ENCODE results near the gene CACNA1C.

Gene CACNA1C

GRCh38 chr12:2629051-2629450, 576.3 kb downstream of the CACNA1C start:
- peaks cover 21% of the 10 kb centered on the region for H3K27me3 ChIP-seq (ENCODE audit: insufficient read depth, poor library complexity, severe bottlenecking)
- H3K4me1 ChIP-seq (ENCODE audit: insufficient read depth, poor library complexity, severe bottlenecking): no peaks in the 10 kb centered on the region
- DNase-seq (ENCODE audit: low spot score) (no peak), ATAC-seq (ENCODE audit: low read depth) (no peak)
- H3K27ac ChIP-seq (ENCODE audit: poor library complexity, severe bottlenecking): no peak overlapping the region
- H3K4me3 ChIP-seq (ENCODE audit: severe bottlenecking): no peak overlapping the region
- H3K36me3 ChIP-seq (ENCODE audit: low read depth): no peaks in the 10 kb centered on the region
- no peaks in the 10 kb centered on the region for H3K9me3 ChIP-seq (ENCODE audit: severe bottlenecking)
- no peak for TF ChIP-seq CTCF (IDR thresholded peaks at IDR 0.05; ENCODE audit: poor library complexity, severe bottlenecking)

GRCh38 chr12:2631653-2632350, 579.0 kb downstream of the CACNA1C start:
- Histone ChIP-seq H3K9me3 (ENCODE audit: severe bottlenecking) (no peaks in the 10 kb centered on the region), H3K4me3 (ENCODE audit: severe bottlenecking) (no peak overlapping the region), H3K36me3 (ENCODE audit: low read depth) (no peaks in the 10 kb centered on the region), H3K27me3 (ENCODE audit: insufficient read depth, poor library complexity, severe bottlenecking) (peaks cover 10% of the 10 kb centered on the region), H3K27ac (ENCODE audit: poor library complexity, severe bottlenecking) (no peak overlapping the region), H3K4me1 (ENCODE audit: insufficient read depth, poor library complexity, severe bottlenecking) (no peaks in the 10 kb centered on the region)
- ATAC-seq (ENCODE audit: low read depth) (no peak), DNase-seq (ENCODE audit: low spot score) (no peak)
- no peak for TF ChIP-seq CTCF (IDR thresholded peaks at IDR 0.05; ENCODE audit: poor library complexity, severe bottlenecking)

- Histone ChIP-seq H3K27me3 (ENCODE audit: insufficient read depth, poor library complexity, severe bottlenecking) (peaks cover 8% of the 10 kb centered on the region), H3K4me1 (ENCODE audit: insufficient read depth, poor library complexity, severe bottlenecking) (no peaks in the 10 kb centered on the region)
Measured at GRCh38 chr12:2633176-2633824, 580.5 kb downstream of the CACNA1C start.

GRCh38 chr12:2633825-2634200, 581.0 kb downstream of the CACNA1C start:
- Histone ChIP-seq H3K27ac (ENCODE audit: poor library complexity, severe bottlenecking) (no peak overlapping the region), H3K4me3 (ENCODE audit: severe bottlenecking) (no peak overlapping the region), H3K4me1 (ENCODE audit: insufficient read depth, poor library complexity, severe bottlenecking) (no peaks in the 10 kb centered on the region), H3K27me3 (ENCODE audit: insufficient read depth, poor library complexity, severe bottlenecking) (peaks cover 8% of the 10 kb centered on the region), H3K9me3 (ENCODE audit: severe bottlenecking) (no peaks in the 10 kb centered on the region), H3K36me3 (ENCODE audit: low read depth) (no peaks in the 10 kb centered on the region)
- peak; percentile 29 for DNase-seq (ENCODE audit: low spot score)
- ATAC-seq (ENCODE audit: low read depth): no peak
- TF ChIP-seq CTCF (IDR thresholded peaks at IDR 0.05; ENCODE audit: poor library complexity, severe bottlenecking): no peak

More at GRCh38 chr12:2633176-2633824, 580.5 kb downstream of the CACNA1C start:
- DNase-seq (ENCODE audit: low spot score) (peak; percentile 61), ATAC-seq (ENCODE audit: low read depth) (no peak)
- H3K4me3 ChIP-seq (ENCODE audit: severe bottlenecking): no peak overlapping the region
- H3K27ac ChIP-seq (ENCODE audit: poor library complexity, severe bottlenecking): no peak overlapping the region
- no peaks in the 10 kb centered on the region for H3K36me3 ChIP-seq (ENCODE audit: low read depth)
- TF ChIP-seq CTCF (IDR thresholded peaks at IDR 0.05; ENCODE audit: poor library complexity, severe bottlenecking): no peak
- H3K9me3 ChIP-seq (ENCODE audit: severe bottlenecking): no peaks in the 10 kb centered on the region

- H3K9me3 ChIP-seq (ENCODE audit: severe bottlenecking): no peaks in the 10 kb centered on the region
- H3K27ac ChIP-seq (ENCODE audit: poor library complexity, severe bottlenecking): no peak overlapping the region
- ATAC-seq (ENCODE audit: low read depth) (no peak), DNase-seq (ENCODE audit: low spot score) (peak; percentile 29)
- H3K36me3 ChIP-seq (ENCODE audit: low read depth): no peaks in the 10 kb centered on the region
- peaks cover 8% of the 10 kb centered on the region for H3K27me3 ChIP-seq (ENCODE audit: insufficient read depth, poor library complexity, severe bottlenecking)
- H3K4me1 ChIP-seq (ENCODE audit: insufficient read depth, poor library complexity, severe bottlenecking): no peaks in the 10 kb centered on the region
- no peak overlapping the region for H3K4me3 ChIP-seq (ENCODE audit: severe bottlenecking)
- TF ChIP-seq CTCF (IDR thresholded peaks at IDR 0.05; ENCODE audit: poor library complexity, severe bottlenecking): no peak
Measured at GRCh38 chr12:2634471-2634870, 581.7 kb downstream of the CACNA1C start.

Data from RWPE2 (cell line).